Measurements from ENCODE around the gene CDT1.
"Not testable (repeated sequence)": the region's sequence is repeated elsewhere in the genome, so short reads cannot be mapped to it uniquely, and the experiment has no call there.

The CDT1 gene

DNA sequence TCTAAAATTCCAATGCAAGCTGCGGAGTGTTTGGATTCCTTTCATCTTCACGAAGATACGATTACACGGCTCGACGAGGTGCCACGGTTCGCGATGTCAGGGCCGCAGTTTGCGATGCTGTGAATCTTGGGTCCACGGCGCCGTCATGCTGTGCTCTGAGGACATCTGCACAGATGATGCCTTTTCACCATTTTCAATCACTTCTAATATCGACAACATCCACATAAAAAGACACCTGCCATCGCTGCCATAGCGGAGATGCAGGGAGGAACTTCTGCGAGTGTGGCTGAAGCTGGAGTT, 14.9 kb downstream of the CDT1 start:
- Histone ChIP-seq H3K4me3 (ENCODE audit: low read length) (no peak overlapping the region), H3K27ac (ENCODE audit: low read length) (no peak overlapping the region), H3K9me3 (ENCODE audit: control insufficient read depth, low read depth, low read length) (no peaks in the 10 kb centered on the region), H3K9ac (ENCODE audit: low read length) (no peak overlapping the region), H3K4me1 (ENCODE audit: control insufficient read depth, low read depth, low read length) (no peaks in the 10 kb centered on the region), H3K27me3 (ENCODE audit: control insufficient read depth, insufficient read depth, low read length) (no peaks in the 10 kb centered on the region), H3K36me3 (ENCODE audit: control insufficient read depth, low read depth, low read length) (no peaks in the 10 kb centered on the region)

DNA sequence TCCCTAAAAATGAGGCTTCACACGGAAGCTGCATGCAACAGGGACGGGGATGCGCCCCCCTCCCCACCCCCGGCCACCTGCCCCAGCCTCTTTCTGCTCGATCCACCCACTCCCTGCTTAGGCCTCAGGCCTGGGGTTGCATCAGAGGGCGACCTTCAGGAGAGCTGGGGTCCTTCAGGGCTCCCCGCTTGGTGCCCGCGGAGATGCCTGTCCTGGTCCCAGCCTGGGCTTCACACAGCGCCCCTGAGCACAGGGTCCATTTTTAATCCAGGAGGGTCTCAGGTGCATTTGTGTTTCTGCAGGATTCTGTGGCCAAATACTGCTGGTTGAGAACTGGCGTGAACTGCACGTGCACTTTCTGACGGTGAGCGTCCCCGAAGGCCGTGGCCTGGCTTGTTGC, 15.5 kb downstream of the CDT1 start:
- no peak overlapping the region for H3K9ac ChIP-seq (ENCODE audit: low read length)
- H3K27me3 ChIP-seq (ENCODE audit: control insufficient read depth, insufficient read depth, low read length) = no peaks in the 10 kb centered on the region
- H3K27ac ChIP-seq (ENCODE audit: low read length) = no peak overlapping the region
- no peak overlapping the region for H3K4me3 ChIP-seq (ENCODE audit: low read length)
- H3K36me3 ChIP-seq (ENCODE audit: control insufficient read depth, low read depth, low read length) = no peaks in the 10 kb centered on the region
- no peaks in the 10 kb centered on the region for H3K9me3 ChIP-seq (ENCODE audit: control insufficient read depth, low read depth, low read length)
- no peaks in the 10 kb centered on the region for H3K4me1 ChIP-seq (ENCODE audit: control insufficient read depth, low read depth, low read length)

DNA sequence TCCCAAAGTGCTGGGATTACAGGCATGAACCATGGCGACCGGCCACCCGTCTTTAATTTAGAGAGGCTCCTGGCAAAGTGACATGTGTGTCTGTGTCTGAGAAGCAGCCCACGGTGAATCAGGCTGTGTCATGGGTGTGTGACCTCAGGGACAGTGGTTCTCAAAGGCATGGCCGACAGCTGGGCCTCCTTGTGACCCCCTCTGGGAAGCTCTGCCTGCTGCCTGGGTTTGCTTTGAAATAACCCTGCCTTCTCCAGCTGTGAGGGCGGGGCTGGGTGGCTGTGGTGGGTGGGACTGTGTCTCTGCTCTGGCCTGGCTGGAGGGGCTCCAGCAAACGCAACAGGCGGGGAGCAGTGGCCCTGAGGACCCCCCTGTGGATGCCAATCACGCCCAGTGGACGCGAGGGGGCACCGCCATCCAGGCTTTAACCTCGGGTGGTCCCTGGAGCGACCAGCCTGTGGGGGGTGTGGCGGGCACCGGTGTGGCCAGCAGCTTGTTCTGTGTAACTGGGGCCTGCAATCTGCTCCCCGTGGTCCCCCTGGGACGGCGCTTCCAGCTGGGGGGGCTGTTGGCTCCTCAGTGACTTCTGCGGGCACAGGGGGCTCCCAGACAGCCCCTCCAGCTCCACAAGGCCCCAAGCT, 16.9 kb downstream of the CDT1 start:
- Histone ChIP-seq H3K4me3 (ENCODE audit: low read length) (no peak overlapping the region), H3K9me3 (ENCODE audit: control insufficient read depth, low read depth, low read length) (no peaks in the 10 kb centered on the region), H3K4me1 (ENCODE audit: control insufficient read depth, low read depth, low read length) (no peaks in the 10 kb centered on the region), H3K27ac (ENCODE audit: low read length) (no peak overlapping the region), H3K27me3 (ENCODE audit: control insufficient read depth, insufficient read depth, low read length) (no peaks in the 10 kb centered on the region), H3K9ac (ENCODE audit: low read length) (no peak overlapping the region), H3K36me3 (ENCODE audit: control insufficient read depth, low read depth, low read length) (no peaks in the 10 kb centered on the region)

DNA sequence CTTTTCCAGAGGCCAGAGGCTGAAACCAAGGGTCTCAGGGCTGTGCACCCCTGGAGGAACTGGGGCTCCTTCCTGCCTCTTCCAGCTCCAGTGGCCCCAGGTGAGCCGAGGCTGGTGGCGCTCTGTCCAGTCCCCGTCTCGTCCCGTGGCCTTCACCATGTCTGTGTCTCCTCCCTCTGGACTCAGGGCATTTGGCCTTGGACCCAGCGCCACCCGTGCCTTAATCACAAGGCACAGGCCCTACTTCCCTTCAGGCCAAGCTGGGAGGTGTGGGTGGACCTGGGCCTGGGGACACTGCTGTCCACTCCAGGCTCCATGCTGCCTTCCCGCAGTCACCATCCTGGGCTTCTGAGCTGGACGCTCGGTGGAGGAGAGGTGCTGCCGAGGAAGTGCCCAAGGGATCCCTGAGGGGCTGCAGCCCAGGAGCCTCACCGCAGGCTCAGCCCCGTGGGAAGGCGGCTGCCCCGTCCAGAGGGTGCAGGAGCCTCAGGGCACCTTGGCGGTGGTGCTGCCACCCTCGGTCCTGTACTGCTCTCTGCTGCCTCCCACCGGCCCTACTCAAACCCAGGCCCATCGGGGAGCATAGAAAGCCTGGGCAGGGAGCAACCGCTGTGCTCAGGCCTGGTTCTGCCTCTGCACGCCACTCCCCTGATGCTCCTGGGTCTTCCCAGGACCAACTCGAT, 17.7 kb downstream of the CDT1 start:
- Histone ChIP-seq H3K9me3 (ENCODE audit: control insufficient read depth, low read depth, low read length) (no peaks in the 10 kb centered on the region), H3K4me3 (ENCODE audit: low read length) (no peak overlapping the region), H3K27me3 (ENCODE audit: control insufficient read depth, insufficient read depth, low read length) (no peaks in the 10 kb centered on the region), H3K4me1 (ENCODE audit: control insufficient read depth, low read depth, low read length) (no peaks in the 10 kb centered on the region), H3K36me3 (ENCODE audit: control insufficient read depth, low read depth, low read length) (no peaks in the 10 kb centered on the region), H3K9ac (ENCODE audit: low read length) (no peak overlapping the region), H3K27ac (ENCODE audit: low read length) (no peak overlapping the region)

DNA sequence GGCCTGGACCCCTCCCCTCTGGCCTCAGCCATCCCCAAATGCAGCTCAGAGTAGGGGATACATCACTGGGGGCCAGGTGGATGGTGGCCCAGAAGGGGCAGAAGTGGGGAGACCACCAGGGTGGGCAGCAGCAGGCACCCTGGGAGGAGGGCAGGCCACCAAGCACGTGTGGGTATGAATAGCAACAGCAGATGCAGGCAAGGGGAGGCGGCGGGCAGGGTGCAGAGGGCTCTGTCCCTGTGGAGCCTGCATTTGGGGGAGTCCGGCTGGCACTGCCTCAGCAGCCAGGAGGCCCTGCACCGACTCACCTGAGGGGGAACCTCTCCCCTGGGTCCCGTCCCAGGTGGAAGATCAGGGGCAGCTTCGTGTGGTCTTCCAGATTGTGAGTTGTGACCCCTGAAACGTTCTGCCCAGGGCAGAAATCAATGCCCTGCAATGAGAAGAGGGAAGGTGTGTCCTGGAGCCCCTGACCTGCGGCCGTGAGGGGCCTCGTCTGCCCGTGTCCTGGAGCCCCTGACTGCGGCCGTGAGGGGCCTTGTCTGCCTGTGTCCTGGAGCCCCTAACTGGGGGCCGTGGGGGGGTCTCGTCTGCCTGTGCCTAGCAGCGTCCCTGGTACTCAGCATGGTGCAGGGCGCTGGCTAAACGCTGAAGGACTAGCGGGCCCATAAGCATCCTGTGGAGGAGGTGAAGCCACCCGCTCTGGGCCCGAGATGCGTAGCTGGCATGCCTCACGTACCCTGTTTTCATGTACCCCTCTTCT, 18.9 kb downstream of the CDT1 start:
- Histone ChIP-seq H3K27ac (ENCODE audit: low read length) (no peak overlapping the region), H3K4me3 (ENCODE audit: low read length) (no peak overlapping the region), H3K36me3 (ENCODE audit: control insufficient read depth, low read depth, low read length) (no peaks in the 10 kb centered on the region), H3K9me3 (ENCODE audit: control insufficient read depth, low read depth, low read length) (no peaks in the 10 kb centered on the region), H3K4me1 (ENCODE audit: control insufficient read depth, low read depth, low read length) (no peaks in the 10 kb centered on the region), H3K27me3 (ENCODE audit: control insufficient read depth, insufficient read depth, low read length) (no peaks in the 10 kb centered on the region), H3K9ac (ENCODE audit: low read length) (no peak overlapping the region)

DNA sequence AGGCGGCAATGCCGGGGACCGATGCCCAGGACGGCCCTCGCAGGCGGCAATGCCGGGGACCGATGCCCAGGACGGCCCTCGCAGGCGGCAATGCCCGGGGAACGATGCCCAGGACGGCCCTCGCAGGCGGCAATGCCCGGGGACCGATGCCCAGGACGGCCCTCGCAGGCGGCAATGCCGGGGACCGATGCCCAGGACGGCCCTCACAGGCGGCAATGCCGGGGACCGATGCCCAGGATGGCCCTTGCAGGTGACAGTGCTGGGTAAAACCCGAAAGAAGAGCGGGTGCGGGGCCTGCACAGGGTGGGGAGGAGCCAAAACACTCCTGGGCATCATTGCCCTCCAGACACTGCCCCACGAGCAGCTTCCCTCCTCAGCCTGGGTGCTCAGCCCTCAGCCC, 20.1 kb downstream of the CDT1 start:
- not testable (repeated sequence) for H3K36me3 ChIP-seq (ENCODE audit: control insufficient read depth, low read depth, low read length); H3K4me1 ChIP-seq (ENCODE audit: control insufficient read depth, low read depth, low read length); H3K27me3 ChIP-seq (ENCODE audit: control insufficient read depth, insufficient read depth, low read length)

DNA sequence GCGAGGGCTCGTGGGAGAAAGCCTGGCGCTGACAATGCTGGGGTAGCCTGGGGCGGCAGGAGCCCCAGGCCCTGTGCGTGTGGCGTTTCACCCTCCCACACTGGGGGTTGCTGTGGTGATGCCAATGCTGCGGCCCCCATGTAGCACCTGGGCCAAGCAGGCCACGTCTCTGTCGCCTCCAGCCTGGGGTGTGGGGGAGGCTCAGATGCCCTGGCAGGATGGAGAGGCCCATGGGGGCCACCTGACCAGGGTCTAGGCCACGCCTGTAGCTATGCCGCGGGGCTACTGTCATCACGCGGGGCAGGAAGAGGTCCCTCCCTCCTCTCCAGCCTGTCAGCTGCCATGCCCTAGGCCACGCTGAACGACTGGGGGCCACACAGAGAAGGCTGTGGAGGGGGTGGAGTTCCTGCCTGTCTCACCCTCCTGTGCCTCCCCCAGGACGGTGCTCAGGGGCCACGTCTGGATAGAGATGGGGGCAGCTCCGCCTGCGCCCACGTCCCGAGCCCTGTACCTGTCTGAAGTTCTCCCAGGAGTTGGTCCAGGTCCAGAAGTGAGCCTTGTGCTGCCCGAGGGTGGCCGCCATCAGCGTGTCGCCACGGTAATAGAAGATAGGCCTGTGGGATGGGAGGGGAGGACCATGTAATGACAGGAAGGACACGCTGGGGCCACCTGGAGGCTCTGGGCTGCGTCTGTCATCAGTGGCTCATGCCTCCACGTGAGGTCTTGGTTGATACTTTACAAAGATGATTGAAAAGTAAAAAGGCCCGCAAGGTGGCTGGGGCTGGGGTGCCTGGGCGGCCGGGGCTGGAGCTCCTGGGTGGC, 20.9 kb downstream of the CDT1 start:
- Histone ChIP-seq H3K4me3 (ENCODE audit: low read length) (no peak overlapping the region), H3K27me3 (ENCODE audit: control insufficient read depth, insufficient read depth, low read length) (no peaks in the 10 kb centered on the region), H3K36me3 (ENCODE audit: control insufficient read depth, low read depth, low read length) (no peaks in the 10 kb centered on the region), H3K27ac (ENCODE audit: low read length) (no peak overlapping the region), H3K9ac (ENCODE audit: low read length) (no peak overlapping the region), H3K9me3 (ENCODE audit: control insufficient read depth, low read depth, low read length) (no peaks in the 10 kb centered on the region), H3K4me1 (ENCODE audit: control insufficient read depth, low read depth, low read length) (no peaks in the 10 kb centered on the region)

More for the DNA sequence above, 20.1 kb downstream of the CDT1 start:
- not testable (repeated sequence) for H3K9ac ChIP-seq (ENCODE audit: low read length); H3K4me3 ChIP-seq (ENCODE audit: low read length); H3K27ac ChIP-seq (ENCODE audit: low read length); H3K9me3 ChIP-seq (ENCODE audit: control insufficient read depth, low read depth, low read length)

DNA sequence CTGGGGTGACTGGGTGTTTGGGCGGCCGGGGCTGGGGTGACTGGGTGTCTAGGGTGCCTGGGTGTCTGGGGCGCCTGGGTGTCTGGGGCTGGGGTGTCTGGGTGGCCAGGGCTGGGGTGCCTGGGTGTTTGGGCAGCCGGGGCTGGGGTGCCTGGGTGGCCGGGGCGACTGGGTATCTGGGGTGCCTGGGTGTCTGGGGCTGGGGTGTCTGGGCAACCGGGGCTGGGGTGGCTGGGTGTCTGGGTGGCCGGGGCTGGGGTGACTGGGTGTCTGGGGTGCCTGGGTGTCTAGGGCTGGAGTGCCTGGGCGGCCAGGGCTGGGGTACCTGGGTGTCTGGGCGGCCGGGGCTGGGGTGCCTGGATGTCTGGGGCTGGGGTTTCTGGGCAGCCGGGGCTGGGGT, 21.6 kb downstream of the CDT1 start:
- Histone ChIP-seq H3K9me3 (ENCODE audit: control insufficient read depth, low read depth, low read length) (no peaks in the 10 kb centered on the region), H3K4me3 (ENCODE audit: low read length) (no peak overlapping the region), H3K27me3 (ENCODE audit: control insufficient read depth, insufficient read depth, low read length) (no peaks in the 10 kb centered on the region), H3K27ac (ENCODE audit: low read length) (no peak overlapping the region), H3K36me3 (ENCODE audit: control insufficient read depth, low read depth, low read length) (no peaks in the 10 kb centered on the region), H3K9ac (ENCODE audit: low read length) (no peak overlapping the region), H3K4me1 (ENCODE audit: control insufficient read depth, low read depth, low read length) (no peaks in the 10 kb centered on the region)

DNA sequence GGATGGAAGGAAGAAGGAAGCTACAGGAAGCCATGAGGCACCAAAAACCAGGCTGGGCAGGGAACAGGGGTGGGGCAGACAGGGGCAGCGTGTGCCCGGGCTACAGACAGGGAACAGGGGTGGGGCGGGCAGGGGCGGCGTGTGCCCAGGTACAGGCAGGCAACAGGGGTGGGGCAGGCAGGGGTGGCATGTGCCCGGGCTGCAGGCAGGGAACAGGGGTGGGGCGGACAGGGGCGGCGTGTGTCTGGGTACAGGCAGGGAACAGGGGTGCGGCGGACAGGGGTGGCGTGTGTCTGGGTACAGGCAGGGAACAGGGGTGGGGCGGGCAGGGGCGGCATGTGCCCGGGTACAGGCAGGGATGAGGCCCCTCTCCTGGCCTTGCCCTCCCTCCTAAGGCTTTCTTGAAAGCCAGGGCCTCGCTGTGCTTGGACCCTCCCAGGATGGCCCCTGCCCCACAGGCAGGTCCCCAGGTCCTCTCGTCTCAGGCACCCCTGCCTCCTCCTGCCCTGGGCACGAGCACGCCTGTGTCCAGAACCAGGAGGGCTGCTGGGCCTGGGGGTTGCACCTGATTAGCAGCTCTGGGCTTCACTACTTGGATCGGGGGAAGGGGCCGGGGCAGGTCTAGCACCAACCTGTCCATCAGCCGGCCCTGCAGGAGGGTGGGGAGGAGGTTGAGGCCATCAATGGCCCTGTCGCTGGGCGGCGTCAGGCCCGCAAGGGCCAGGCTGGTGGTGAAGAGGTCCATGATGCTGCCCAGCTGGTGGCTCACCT, 22.7 kb downstream of the CDT1 start:
- Histone ChIP-seq H3K36me3 (ENCODE audit: control insufficient read depth, low read depth, low read length) (no peaks in the 10 kb centered on the region), H3K4me1 (ENCODE audit: control insufficient read depth, low read depth, low read length) (no peaks in the 10 kb centered on the region), H3K9me3 (ENCODE audit: control insufficient read depth, low read depth, low read length) (no peaks in the 10 kb centered on the region), H3K9ac (ENCODE audit: low read length) (no peak overlapping the region), H3K27me3 (ENCODE audit: control insufficient read depth, insufficient read depth, low read length) (no peaks in the 10 kb centered on the region), H3K27ac (ENCODE audit: low read length) (no peak overlapping the region), H3K4me3 (ENCODE audit: low read length) (no peak overlapping the region)

DNA sequence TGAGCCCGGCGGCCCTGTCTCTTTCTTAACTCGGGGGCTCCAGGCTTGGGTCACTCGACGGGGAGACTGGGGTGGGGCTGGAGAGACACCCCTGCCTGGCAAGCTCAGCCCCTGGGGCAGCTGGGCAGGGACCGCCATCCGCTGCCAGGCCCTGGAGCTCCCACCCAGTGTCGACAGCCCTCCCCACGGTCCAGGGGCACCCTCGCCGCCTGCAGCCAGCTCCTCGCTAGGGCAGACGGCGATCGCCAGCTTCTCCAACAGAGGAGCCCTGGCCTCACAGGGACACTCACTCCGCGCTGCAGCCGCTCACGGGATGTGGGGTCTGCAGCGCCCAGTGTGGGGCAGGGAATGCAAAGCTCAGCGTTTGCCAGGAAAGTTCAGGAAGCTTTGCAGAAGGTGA, 24.1 kb downstream of the CDT1 start:
- Histone ChIP-seq H3K4me3 (ENCODE audit: low read length) (no peak overlapping the region), H3K9ac (ENCODE audit: low read length) (no peak overlapping the region), H3K9me3 (ENCODE audit: control insufficient read depth, low read depth, low read length) (no peaks in the 10 kb centered on the region), H3K4me1 (ENCODE audit: control insufficient read depth, low read depth, low read length) (no peaks in the 10 kb centered on the region), H3K27me3 (ENCODE audit: control insufficient read depth, insufficient read depth, low read length) (no peaks in the 10 kb centered on the region), H3K27ac (ENCODE audit: low read length) (no peak overlapping the region), H3K36me3 (ENCODE audit: control insufficient read depth, low read depth, low read length) (no peaks in the 10 kb centered on the region)

DNA sequence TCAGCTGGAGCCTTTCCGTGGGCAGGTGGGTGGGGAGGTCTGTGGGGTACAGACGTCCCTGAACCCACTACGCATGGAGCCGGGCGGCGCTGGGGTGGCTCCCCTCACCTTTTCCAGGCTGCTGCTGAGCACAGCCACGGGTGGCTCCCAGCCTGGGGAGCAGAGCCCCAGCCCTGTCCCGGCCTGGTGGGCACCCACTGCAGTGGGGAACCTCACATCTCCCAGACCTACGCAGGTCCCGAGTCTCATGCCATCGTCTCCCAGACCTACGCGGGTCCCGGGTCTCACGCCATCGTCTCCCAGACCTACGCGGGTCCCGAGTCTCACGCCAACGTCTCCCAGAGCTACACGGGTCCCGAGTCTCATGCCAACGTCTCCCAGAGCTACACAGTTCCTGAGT, 25.1 kb downstream of the CDT1 start:
- Histone ChIP-seq H3K9ac (ENCODE audit: low read length) (no peak overlapping the region), H3K9me3 (ENCODE audit: control insufficient read depth, low read depth, low read length) (no peaks in the 10 kb centered on the region), H3K27ac (ENCODE audit: low read length) (no peak overlapping the region), H3K36me3 (ENCODE audit: control insufficient read depth, low read depth, low read length) (no peaks in the 10 kb centered on the region), H3K27me3 (ENCODE audit: control insufficient read depth, insufficient read depth, low read length) (no peaks in the 10 kb centered on the region), H3K4me3 (ENCODE audit: low read length) (no peak overlapping the region), H3K4me1 (ENCODE audit: control insufficient read depth, low read depth, low read length) (no peaks in the 10 kb centered on the region)

Data from iPS-18a (cell line).